Measurements from ENCODE around the gene CDK8. TPM values are rescaled to one million over a fixed set of nuclear protein-coding genes. Genes with fewer than 3 reads are reported as not detected.

The CDK8 gene
- total and polyA plus RNA-seq, 2 donors (not counting 3 experiments of a cell fraction or from before 2014, with no cell fraction given): 12.2 to 13.3 TPM

DNA sequence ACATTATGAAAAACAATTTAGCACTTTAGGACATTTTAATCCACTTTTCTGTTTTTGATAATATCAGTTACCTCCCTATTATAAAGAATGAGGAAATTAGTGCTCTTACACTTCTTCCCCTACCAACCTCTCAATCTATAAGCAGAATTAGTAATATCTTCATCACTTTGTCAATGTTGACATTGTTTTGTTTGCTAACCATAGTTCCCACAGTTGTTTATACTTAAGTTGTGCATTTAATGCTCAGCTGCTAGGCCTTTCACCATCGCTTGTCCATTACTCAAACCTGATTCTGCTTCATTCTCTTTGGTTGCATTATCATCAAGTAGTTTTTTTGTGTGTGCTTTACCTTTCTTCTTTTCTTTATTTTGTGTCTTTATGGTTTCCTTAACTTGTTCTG, 132.1 kb downstream of the CDK8 start:
- FAIRE-seq: no peak
- POLR2A ChIA-PET: no interaction called here
- BruUV-seq (replicated peaks): no TSS peak

DNA sequence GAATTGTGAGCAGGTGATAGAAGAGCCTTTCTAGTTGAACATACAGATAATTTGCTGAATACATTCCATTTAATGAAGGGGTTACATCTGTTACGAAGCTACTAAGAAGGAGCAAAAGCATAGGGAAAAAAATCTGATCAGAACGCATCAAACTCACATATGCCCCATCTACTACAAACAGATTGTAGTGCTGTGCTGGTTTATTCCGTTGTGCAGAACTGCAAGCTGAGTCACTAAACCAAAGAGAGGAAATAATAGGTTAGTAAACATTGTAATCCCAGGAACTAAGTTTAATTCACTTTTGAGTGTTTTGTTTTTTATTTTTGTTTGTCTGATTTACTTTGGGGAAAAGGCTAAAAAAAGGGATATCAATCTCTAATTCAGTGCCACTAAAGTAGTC, 136.3 kb downstream of the CDK8 start:
- no peak overlapping the region for H3K27ac ChIP-seq (ENCODE audit: insufficient read depth, low read depth, low read length)
- no peak overlapping the region for H3K4me3 ChIP-seq (replicated peaks in 1 of 3; ENCODE audit: insufficient read depth in 1 of 3, low read depth in 1 of 3, low read length in 3 of 3)
- H2AFZ ChIP-seq (ENCODE audit: low read depth, low read length): no peak overlapping the region
- H3K9ac ChIP-seq (replicated peaks; ENCODE audit: extremely low read depth, insufficient read depth, low read length): no peak overlapping the region
- ChIA-PET CTCF (interaction anchor here (0.6 to 2.3 kb wide), 3 partner anchors 8 to 205 kb away, joined by 3 to 7 read pairs (median 3); no protein-coding TSS in a partner anchor), POLR2A (no interaction called here)
- FAIRE-seq (no peak), DNase-seq (ENCODE audit: low read depth, low spot score) (no peak)
- H3K4me2 ChIP-seq (ENCODE audit: insufficient read depth, low read length): no peak overlapping the region
- peaks cover 2% of the 10 kb centered on the region for H3K9me1 ChIP-seq (replicated peaks; ENCODE audit: control insufficient read depth, extremely low read depth, insufficient read depth, low read length)
- TF ChIP-seq MYC (IDR thresholded peaks at IDR 0.05; ENCODE audit: low read depth, low read length): no peak
- no peak for TF ChIP-seq POLR2AphosphoS5 (IDR thresholded peaks at IDR 0.05; ENCODE audit: insufficient read depth, low read depth, low read length)
- no peak for TF ChIP-seq JUN (IDR thresholded peaks at IDR 0.05; ENCODE audit: borderline replicate concordance, insufficient read depth, insufficient read length, low read depth)
- TF ChIP-seq, protein P1, sequence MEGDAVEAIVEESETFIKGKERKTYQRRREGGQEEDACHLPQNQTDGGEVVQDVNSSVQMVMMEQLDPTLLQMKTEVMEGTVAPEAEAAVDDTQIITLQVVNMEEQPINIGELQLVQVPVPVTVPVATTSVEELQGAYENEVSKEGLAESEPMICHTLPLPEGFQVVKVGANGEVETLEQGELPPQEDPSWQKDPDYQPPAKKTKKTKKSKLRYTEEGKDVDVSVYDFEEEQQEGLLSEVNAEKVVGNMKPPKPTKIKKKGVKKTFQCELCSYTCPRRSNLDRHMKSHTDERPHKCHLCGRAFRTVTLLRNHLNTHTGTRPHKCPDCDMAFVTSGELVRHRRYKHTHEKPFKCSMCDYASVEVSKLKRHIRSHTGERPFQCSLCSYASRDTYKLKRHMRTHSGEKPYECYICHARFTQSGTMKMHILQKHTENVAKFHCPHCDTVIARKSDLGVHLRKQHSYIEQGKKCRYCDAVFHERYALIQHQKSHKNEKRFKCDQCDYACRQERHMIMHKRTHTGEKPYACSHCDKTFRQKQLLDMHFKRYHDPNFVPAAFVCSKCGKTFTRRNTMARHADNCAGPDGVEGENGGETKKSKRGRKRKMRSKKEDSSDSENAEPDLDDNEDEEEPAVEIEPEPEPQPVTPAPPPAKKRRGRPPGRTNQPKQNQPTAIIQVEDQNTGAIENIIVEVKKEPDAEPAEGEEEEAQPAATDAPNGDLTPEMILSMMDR (IDR thresholded peaks at IDR 0.05; ENCODE audit: extremely low read depth in 1 of 2, insufficient read depth in 1 of 2, low read depth in 1 of 2, low read length in 2 of 2): no peak
- TF ChIP-seq POLR2A (IDR thresholded peaks at IDR 0.05; ENCODE audit: low read depth, low read length): no peak
- no peak for TF ChIP-seq GATA2 (IDR thresholded peaks at IDR 0.05; ENCODE audit: insufficient read depth, insufficient read length, low read depth, low read length)
- TF ChIP-seq FOS (IDR thresholded peaks at IDR 0.05; ENCODE audit: borderline replicate concordance, insufficient read depth, low read length): no peak
- TF ChIP-seq EZH2 (IDR thresholded peaks at IDR 0.05; ENCODE audit: borderline replicate concordance, low read depth, low read length, severe bottlenecking): no peak
- TF ChIP-seq, protein P2, sequence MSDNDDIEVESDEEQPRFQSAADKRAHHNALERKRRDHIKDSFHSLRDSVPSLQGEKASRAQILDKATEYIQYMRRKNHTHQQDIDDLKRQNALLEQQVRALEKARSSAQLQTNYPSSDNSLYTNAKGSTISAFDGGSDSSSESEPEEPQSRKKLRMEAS (IDR thresholded peaks at IDR 0.05; ENCODE audit: insufficient read depth, insufficient read length): no peak
- no peaks in the 10 kb centered on the region for H3K4me1 ChIP-seq (ENCODE audit: control insufficient read depth, extremely low read depth, insufficient read depth, low read length)
- no peaks in the 10 kb centered on the region for H3K79me2 ChIP-seq (ENCODE audit: control insufficient read depth, insufficient read depth, low read length)
- H3K36me3 ChIP-seq (ENCODE audit: control insufficient read depth in 2 of 2, extremely low read depth in 1 of 2, insufficient read depth in 2 of 2, low read length in 2 of 2): peaks cover 0 to 2% of the 10 kb centered on the region in 2 experiments
- dilution Hi-C loops (cut with MboI; ENCODE audit: extremely low pct_ligation_motif_present, low sequenced_read_pairs): no loop called here
- intact Hi-C loops (cut with micrococcal nuclease): no loop called here
- no peaks in the 10 kb centered on the region for H3K9me3 ChIP-seq (replicated peaks; ENCODE audit: control insufficient read depth, insufficient read depth, low read length)
- H4K20me1 ChIP-seq (replicated peaks; ENCODE audit: control insufficient read depth, extremely low read depth, insufficient read depth, low read length): no peaks in the 10 kb centered on the region
- H3K27me3 ChIP-seq (ENCODE audit: control insufficient read depth in 2 of 2, insufficient read depth in 2 of 2, low read length in 2 of 2): no peaks in the 10 kb centered on the region
- no TSS peak for BruUV-seq (replicated peaks)

More for the DNA sequence above, 132.1 kb downstream of the CDK8 start:
- no peak overlapping the region for H2AFZ ChIP-seq (ENCODE audit: low read depth, low read length)
- intact Hi-C loops (cut with micrococcal nuclease): no loop called here
- CTCF ChIA-PET: interaction anchor here (2.5 kb wide), 1 partner anchor 9 kb away, joined by 7 read pairs; no protein-coding TSS in a partner anchor
- H3K9me3 ChIP-seq (replicated peaks; ENCODE audit: control insufficient read depth, insufficient read depth, low read length): no peaks in the 10 kb centered on the region
- DNase-seq (ENCODE audit: low read depth, low spot score): no peak
- TF ChIP-seq, protein P1 (IDR thresholded peaks at IDR 0.05; ENCODE audit: extremely low read depth in 1 of 2, insufficient read depth in 1 of 2, low read depth in 1 of 2, low read length in 2 of 2): no peak
- TF ChIP-seq, protein P2 (IDR thresholded peaks at IDR 0.05; ENCODE audit: insufficient read depth, insufficient read length): no peak
- no peak for TF ChIP-seq EZH2 (IDR thresholded peaks at IDR 0.05; ENCODE audit: borderline replicate concordance, low read depth, low read length, severe bottlenecking)
- no peak overlapping the region for H3K4me3 ChIP-seq (replicated peaks in 1 of 3; ENCODE audit: insufficient read depth in 1 of 3, low read depth in 1 of 3, low read length in 3 of 3)
- no peak overlapping the region for H3K9ac ChIP-seq (replicated peaks; ENCODE audit: extremely low read depth, insufficient read depth, low read length)
- dilution Hi-C loops (cut with MboI; ENCODE audit: extremely low pct_ligation_motif_present, low sequenced_read_pairs): no loop called here
- no peaks in the 10 kb centered on the region for H3K27me3 ChIP-seq (ENCODE audit: control insufficient read depth in 2 of 2, insufficient read depth in 2 of 2, low read length in 2 of 2)
- H3K4me2 ChIP-seq (ENCODE audit: insufficient read depth, low read length): no peak overlapping the region
- H3K4me1 ChIP-seq (ENCODE audit: control insufficient read depth, extremely low read depth, insufficient read depth, low read length): no peaks in the 10 kb centered on the region
- H3K36me3 ChIP-seq (ENCODE audit: control insufficient read depth in 2 of 2, extremely low read depth in 1 of 2, insufficient read depth in 2 of 2, low read length in 2 of 2): peaks cover 0 to 2% of the 10 kb centered on the region in 2 experiments
- no peak overlapping the region for H3K27ac ChIP-seq (ENCODE audit: insufficient read depth, low read depth, low read length)
- no peaks in the 10 kb centered on the region for H4K20me1 ChIP-seq (replicated peaks; ENCODE audit: control insufficient read depth, extremely low read depth, insufficient read depth, low read length)
- H3K9me1 ChIP-seq (replicated peaks; ENCODE audit: control insufficient read depth, extremely low read depth, insufficient read depth, low read length): no peaks in the 10 kb centered on the region
- H3K79me2 ChIP-seq (ENCODE audit: control insufficient read depth, insufficient read depth, low read length): no peaks in the 10 kb centered on the region
